ENCODE data around the gene MTX1. TPM values are rescaled to one million over a fixed set of nuclear protein-coding genes. Genes with fewer than 3 reads are reported as not detected.

MTX1 gene
- total and polyA plus RNA-seq, 2 of the 4 experiments (the other 2 are of a cell fraction), result 67.2 to 73.7 TPM

DNA sequence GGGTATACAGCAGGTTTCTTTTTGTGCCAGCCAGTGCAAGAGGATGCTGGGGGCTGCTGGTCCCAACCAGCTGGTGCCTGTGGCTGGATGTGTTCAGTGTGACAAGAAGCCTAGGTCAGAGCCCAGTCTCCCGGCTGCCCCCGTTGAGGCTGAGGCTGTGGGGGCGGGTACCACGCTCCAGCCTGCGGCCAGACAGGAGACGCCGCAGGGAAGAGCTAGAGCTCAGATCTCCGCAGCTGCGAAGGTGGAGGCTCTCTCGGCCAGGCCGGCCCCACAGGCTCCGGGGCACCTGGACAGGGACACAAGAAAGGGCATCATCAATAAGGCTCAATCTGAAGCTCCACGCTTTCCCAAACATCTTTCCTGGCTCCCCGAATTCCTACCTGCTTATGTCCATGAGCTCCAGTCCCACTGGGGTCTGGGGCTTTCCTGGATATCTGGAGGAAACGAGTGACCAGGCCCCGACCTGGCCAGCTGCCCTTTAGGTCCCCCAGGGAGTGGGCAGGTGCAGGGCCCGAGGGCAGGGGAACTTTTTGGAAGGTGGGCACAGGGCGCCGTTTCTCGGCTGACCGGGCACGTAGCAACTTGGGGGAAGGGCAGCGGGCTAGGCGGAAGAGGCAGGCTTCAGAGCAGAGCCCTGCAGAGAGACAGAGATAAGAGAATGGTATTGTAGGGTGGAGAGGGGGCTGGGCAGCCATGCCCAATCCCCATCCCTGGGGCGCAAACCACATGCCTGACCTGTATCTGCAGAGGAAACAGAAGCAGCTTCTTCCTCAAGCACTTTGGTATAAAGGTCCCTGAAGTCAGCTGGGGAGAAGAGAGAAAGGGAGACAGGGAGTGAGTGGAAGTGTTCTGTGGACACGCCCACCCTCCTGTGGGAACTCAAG is 39.4 kb downstream of the MTX1 start:
- Histone ChIP-seq H3K18ac (ENCODE audit: low read depth, low read length) (no peak overlapping the region), H3K56ac (ENCODE audit: extremely low read depth, insufficient read depth, low read length) (no peak overlapping the region), H3K4ac (ENCODE audit: low read depth, low read length) (no peak overlapping the region), H2BK15ac (ENCODE audit: low read depth, low read length) (no peak overlapping the region), H4K8ac (ENCODE audit: low read depth in 2 of 2, low read length in 2 of 2) (no peak overlapping the region), H3K23ac (ENCODE audit: low read depth, low read length) (no peak overlapping the region), H3K27ac (ENCODE audit: insufficient read depth, low read length) (no peak overlapping the region), H3K79me1 (ENCODE audit: low read depth in 1 of 2, low read length in 2 of 2) (peaks cover 4 to 19% of the 10 kb centered on the region in 2 experiments; a peak in 3 of 4 replicates), H3K4me1 (ENCODE audit: control insufficient read depth, insufficient read depth, low read length) (peaks cover 6% of the 10 kb centered on the region), H3K4me3 (ENCODE audit: insufficient read depth, low read depth, low read length) (no peak overlapping the region), H2BK120ac (ENCODE audit: low read depth, low read length) (no peak overlapping the region), H3K14ac (replicated peaks; ENCODE audit: low read depth, low read length) (no peak overlapping the region), H2BK20ac (ENCODE audit: low read depth, low read length) (no peak overlapping the region), H4K20me1 (ENCODE audit: insufficient read depth, low read length) (no peaks in the 10 kb centered on the region), H4K5ac (ENCODE audit: low read depth, low read length) (no peak overlapping the region), H4K91ac (ENCODE audit: insufficient read depth, low read depth, low read length) (no peak overlapping the region), H3K36me3 (ENCODE audit: control insufficient read depth, insufficient read depth, low read length) (peaks cover 16% of the 10 kb centered on the region), H3K9me3 (ENCODE audit: control insufficient read depth, insufficient read depth, low read length) (no peaks in the 10 kb centered on the region), H2AK5ac (ENCODE audit: low read depth, low read length) (no peak overlapping the region), H2AK9ac (replicated peaks; ENCODE audit: low read depth, low read length, poor library complexity) (no peak overlapping the region), H3K4me2 (ENCODE audit: low read depth, low read length) (no peak overlapping the region), H2AFZ (replicated peaks; ENCODE audit: low read length, poor library complexity) (no peak overlapping the region), H3K27me3 (ENCODE audit: control insufficient read depth, insufficient read depth, low read length) (no peaks in the 10 kb centered on the region), H3K9me1 (ENCODE audit: insufficient read depth, low read length) (no peaks in the 10 kb centered on the region), H2BK5ac (ENCODE audit: low read depth, low read length, poor library complexity, severe bottlenecking) (no peak overlapping the region), H3K9ac (ENCODE audit: low read depth, low read length) (no peak overlapping the region)
- in situ Hi-C loops (cut with MboI; ENCODE audit: low sequenced_read_pairs), result no loop called here
- intact Hi-C loops (cut with micrococcal nuclease), result no loop called here
- DNase-seq (no peak), ATAC-seq (ENCODE audit: low read depth) (no peak)
- POLR2A ChIA-PET (ENCODE audit: unreplicated experiment), result no interaction called here
- 93% methylated on average over 18 of the region's 26 CpGs; no CpG with 5 or more reads in 1 of the 2 experiments for WGBS, 2 experiments (ENCODE audit: extremely low coverage in 2 of 2, insufficient read length in 1 of 2)
- dilution Hi-C loops (cut with HindIII; ENCODE audit: low sequenced_read_pairs, unreplicated experiment), result no loop called here
- BruUV-seq (replicated peaks), result no TSS peak
- CTCF ChIA-PET, result no interaction called here
- TF ChIP-seq POLR2A (IDR thresholded peaks at IDR 0.05; ENCODE audit: low read depth, low read length), result no peak
- no peak for TF ChIP-seq RCOR1 (IDR thresholded peaks at IDR 0.05; ENCODE audit: insufficient replicate concordance, low read length)
- TF ChIP-seq CHD1 (IDR thresholded peaks at IDR 0.05; ENCODE audit: low read depth, low read length), result no peak
- no peak for TF ChIP-seq NFE2L2 (IDR thresholded peaks at IDR 0.05; ENCODE audit: low read depth, low read length)
- no peak for TF ChIP-seq BHLHE40 (IDR thresholded peaks at IDR 0.05; ENCODE audit: low read depth, low read length)
- no peak for TF ChIP-seq MAFK (IDR thresholded peaks at IDR 0.05; ENCODE audit: low read depth, low read length)
- TF ChIP-seq SMC3 (IDR thresholded peaks at IDR 0.05; ENCODE audit: low read depth, low read length), result no peak
- no peak for TF ChIP-seq MAZ (IDR thresholded peaks at IDR 0.05; ENCODE audit: borderline replicate concordance, low read depth, low read length)
- no peak for TF ChIP-seq RAD21 (IDR thresholded peaks at IDR 0.05; ENCODE audit: low read length)
- TF ChIP-seq MXI1 (IDR thresholded peaks at IDR 0.05; ENCODE audit: borderline replicate concordance, low read depth, low read length), result no peak
- TF ChIP-seq CTCF (conservative IDR thresholded peaks at IDR 0.05; ENCODE audit: low read depth, low read length), result no peak
- TF ChIP-seq USF2 (IDR thresholded peaks at IDR 0.05; ENCODE audit: low read depth, low read length), result no peak
- TF ChIP-seq CEBPB (IDR thresholded peaks at IDR 0.05; ENCODE audit: low read depth, low read length), result no peak
- TF ChIP-seq, protein P1, sequence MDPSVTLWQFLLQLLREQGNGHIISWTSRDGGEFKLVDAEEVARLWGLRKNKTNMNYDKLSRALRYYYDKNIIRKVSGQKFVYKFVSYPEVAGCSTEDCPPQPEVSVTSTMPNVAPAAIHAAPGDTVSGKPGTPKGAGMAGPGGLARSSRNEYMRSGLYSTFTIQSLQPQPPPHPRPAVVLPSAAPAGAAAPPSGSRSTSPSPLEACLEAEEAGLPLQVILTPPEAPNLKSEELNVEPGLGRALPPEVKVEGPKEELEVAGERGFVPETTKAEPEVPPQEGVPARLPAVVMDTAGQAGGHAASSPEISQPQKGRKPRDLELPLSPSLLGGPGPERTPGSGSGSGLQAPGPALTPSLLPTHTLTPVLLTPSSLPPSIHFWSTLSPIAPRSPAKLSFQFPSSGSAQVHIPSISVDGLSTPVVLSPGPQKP (IDR thresholded peaks at IDR 0.05; ENCODE audit: borderline replicate concordance, low read depth, low read length), result no peak
- TF ChIP-seq FOS (IDR thresholded peaks at IDR 0.05; ENCODE audit: low read depth, low read length), result no peak
